Measurements from ENCODE around the gene OR14K1.
"Not testable (repeated sequence)": the region's sequence is repeated elsewhere in the genome, so short reads cannot be mapped to it uniquely, and the experiment has no call there.

OR14K1 gene

GRCh38 chr1:247741756-247742155 is 3.3 kb downstream of the OR14K1 start:
- TF ChIP-seq, protein P1, sequence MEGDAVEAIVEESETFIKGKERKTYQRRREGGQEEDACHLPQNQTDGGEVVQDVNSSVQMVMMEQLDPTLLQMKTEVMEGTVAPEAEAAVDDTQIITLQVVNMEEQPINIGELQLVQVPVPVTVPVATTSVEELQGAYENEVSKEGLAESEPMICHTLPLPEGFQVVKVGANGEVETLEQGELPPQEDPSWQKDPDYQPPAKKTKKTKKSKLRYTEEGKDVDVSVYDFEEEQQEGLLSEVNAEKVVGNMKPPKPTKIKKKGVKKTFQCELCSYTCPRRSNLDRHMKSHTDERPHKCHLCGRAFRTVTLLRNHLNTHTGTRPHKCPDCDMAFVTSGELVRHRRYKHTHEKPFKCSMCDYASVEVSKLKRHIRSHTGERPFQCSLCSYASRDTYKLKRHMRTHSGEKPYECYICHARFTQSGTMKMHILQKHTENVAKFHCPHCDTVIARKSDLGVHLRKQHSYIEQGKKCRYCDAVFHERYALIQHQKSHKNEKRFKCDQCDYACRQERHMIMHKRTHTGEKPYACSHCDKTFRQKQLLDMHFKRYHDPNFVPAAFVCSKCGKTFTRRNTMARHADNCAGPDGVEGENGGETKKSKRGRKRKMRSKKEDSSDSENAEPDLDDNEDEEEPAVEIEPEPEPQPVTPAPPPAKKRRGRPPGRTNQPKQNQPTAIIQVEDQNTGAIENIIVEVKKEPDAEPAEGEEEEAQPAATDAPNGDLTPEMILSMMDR (conservative IDR thresholded peaks at IDR 0.05; ENCODE audit: low read depth), result no peak

GRCh38 chr1:247742215-247742760 is 3.9 kb downstream of the OR14K1 start:
- H3K27ac ChIP-seq; DNase-seq (ENCODE audit: low spot score); CTCF ChIA-PET; POLR2A ChIA-PET (ENCODE audit: low non-redundant PET): not testable (repeated sequence)

More at GRCh38 chr1:247741756-247742155, 3.3 kb downstream of the OR14K1 start:
- no peak for DNase-seq (ENCODE audit: low spot score)
- no peak overlapping the region for H3K27ac ChIP-seq
- POLR2A ChIA-PET (ENCODE audit: low non-redundant PET), result no interaction called here
- CTCF ChIA-PET, result no interaction called here

- ChIA-PET CTCF (no interaction called here), POLR2A (ENCODE audit: low non-redundant PET) (no interaction called here)
- no peak overlapping the region for H3K27ac ChIP-seq
- TF ChIP-seq, protein P1 (conservative IDR thresholded peaks at IDR 0.05; ENCODE audit: low read depth), result no peak
- no peak for DNase-seq (ENCODE audit: low spot score)
Measured at GRCh38 chr1:247746391-247746935, 8.0 kb downstream of the OR14K1 start.

GRCh38 chr1:247747616-247748015 is 9.2 kb downstream of the OR14K1 start:
- no peak for DNase-seq (ENCODE audit: low spot score)
- ChIA-PET POLR2A (ENCODE audit: low non-redundant PET) (no interaction called here), CTCF (no interaction called here)
- no peak overlapping the region for H3K27ac ChIP-seq
- TF ChIP-seq, protein P1 (conservative IDR thresholded peaks at IDR 0.05; ENCODE audit: low read depth), result no peak

GRCh38 chr1:247748041-247748440 is 9.6 kb downstream of the OR14K1 start, which contains the start of gene OR14A2:
Gene OR14A2, minus strand, starts transcription at chr1:247748141.
- CTCF ChIA-PET, result no interaction called here
- POLR2A ChIA-PET (ENCODE audit: low non-redundant PET), result no interaction called here
- TF ChIP-seq, protein P1 (conservative IDR thresholded peaks at IDR 0.05; ENCODE audit: low read depth), result no peak
- H3K27ac ChIP-seq, result no peak within 1 kb of the TSS
- no peak for DNase-seq (ENCODE audit: low spot score)

DNA sequence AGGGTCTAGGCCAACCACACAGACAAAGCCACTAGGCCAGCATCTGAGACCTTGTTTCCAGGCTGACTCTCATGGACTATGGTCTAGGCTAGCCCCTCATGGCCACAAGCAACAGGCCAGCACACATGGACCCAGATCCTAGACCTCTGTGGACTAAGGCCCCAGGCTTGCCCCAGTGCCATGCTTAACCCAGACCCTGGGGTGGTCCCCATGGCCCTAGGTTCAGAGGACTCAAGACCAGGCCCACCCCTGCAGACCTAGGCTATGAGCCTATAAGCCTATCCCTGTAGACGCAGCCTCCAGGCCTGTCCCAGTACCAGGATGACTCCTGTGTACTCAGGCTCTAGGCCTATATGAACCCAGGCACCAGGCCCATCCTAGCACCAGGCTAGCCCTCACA is 11.5 kb downstream of the OR14K1 start:
- TF ChIP-seq, protein P1 (conservative IDR thresholded peaks at IDR 0.05; ENCODE audit: low read depth), result no peak
- DNase-seq (ENCODE audit: low spot score), result no peak
- H3K27ac ChIP-seq, result no peak overlapping the region
- POLR2A ChIA-PET (ENCODE audit: low non-redundant PET), result no interaction called here
- CTCF ChIA-PET, result no interaction called here

DNA sequence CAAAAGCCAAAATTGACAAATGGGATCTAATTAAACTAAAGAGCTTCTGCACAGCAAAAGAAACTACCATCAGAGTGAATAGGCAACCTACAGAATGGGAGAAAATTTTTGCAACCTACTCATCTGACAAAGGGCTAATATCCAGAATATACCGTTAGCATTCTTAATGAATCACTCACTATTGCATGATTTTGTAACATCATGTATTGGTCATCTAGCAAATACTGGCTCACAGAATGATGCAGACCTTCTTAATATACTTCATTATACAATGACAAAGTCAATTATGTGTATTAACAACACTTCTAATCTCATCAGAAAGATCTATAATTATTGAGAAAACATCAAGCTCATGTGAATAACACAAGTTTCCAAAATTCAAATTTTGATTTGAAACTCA is 15.9 kb downstream of the OR14K1 start:
- POLR2A ChIA-PET (ENCODE audit: low non-redundant PET); CTCF ChIA-PET; DNase-seq (ENCODE audit: low spot score): not testable (repeated sequence)

GRCh38 chr1:247760456-247760855 is 22.0 kb downstream of the OR14K1 start, which contains the start of gene OR1C1:
Gene OR1C1, minus strand, starts transcription at chr1:247760556. Its CDS starts 2,150 bp downstream, at chr1:247758406.
- TF ChIP-seq, protein P1 (conservative IDR thresholded peaks at IDR 0.05; ENCODE audit: low read depth), result no peak
- no peak within 1 kb of the TSS for H3K27ac ChIP-seq
- no peak for DNase-seq (ENCODE audit: low spot score)
- ChIA-PET POLR2A (ENCODE audit: low non-redundant PET) (no interaction called here), CTCF (no interaction called here)

More for the DNA sequence above, 15.9 kb downstream of the OR14K1 start:
- not testable (repeated sequence) for H3K27ac ChIP-seq
